GM18519 (cell line): ENCODE results near the gene COL8A2.

Experiments used
- ATAC-seq: cut with Tn5 transposase; IDR thresholded peaks from one replicate; pipeline ENCODE4 v1.9.1; 2021; ENCODE audit warnings: mild to moderate bottlenecking, moderate library complexity; ENCODE audit not compliant: unreplicated experiment, low FRiP score

Gene COL8A2

DNA sequence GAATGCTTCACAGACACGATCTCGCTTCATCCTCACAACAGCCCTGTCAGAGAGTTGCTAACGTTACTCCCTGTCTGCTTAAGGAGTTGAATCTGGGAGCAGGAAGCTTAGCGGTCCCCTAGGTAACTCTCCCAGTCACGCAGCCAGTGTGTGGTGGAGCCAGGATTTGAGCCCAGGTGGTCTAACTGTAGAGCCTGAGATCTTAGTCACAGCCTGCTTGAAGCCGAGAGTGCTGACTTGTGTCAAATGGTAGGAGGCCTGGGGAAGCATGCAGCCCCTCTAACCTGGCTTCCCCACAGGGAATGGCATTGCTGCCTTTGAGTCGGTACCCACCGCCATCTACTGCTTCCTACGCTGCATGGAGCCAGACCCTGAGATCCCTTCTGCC, 32.2 kb downstream of the COL8A2 start:
- ATAC-seq = no peak

DNA sequence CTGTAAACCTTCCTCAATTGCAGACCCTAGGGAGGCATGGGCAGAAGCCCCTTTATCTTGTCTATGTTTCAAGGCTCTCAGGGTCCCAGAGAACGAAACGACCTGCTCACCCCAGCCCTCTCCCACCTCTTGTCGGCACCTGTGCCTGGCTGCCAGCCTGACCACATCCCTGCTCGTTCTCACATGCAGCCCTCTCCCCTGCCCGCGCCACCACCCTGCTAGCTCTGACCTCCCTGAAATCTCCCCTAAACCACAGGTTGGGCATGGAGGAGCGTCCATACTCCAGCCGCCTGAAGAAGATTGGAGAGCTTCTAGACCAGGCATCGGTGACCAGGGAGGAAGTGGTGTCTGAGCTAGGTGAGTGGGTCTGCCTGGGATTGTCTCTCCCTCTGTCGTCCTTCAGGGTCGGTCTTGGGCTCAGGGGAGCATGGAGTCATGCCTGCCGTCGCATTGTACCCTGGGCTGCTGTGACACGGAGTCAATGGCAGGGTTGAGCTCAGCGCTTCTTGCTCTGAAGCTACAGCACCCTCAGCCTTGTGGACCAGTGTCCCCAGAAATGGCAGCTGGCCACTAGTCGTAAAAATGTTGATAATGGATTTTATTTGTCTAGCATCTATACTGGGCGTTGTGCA, 32.7 kb downstream of the COL8A2 start:
- ATAC-seq = no peak

DNA sequence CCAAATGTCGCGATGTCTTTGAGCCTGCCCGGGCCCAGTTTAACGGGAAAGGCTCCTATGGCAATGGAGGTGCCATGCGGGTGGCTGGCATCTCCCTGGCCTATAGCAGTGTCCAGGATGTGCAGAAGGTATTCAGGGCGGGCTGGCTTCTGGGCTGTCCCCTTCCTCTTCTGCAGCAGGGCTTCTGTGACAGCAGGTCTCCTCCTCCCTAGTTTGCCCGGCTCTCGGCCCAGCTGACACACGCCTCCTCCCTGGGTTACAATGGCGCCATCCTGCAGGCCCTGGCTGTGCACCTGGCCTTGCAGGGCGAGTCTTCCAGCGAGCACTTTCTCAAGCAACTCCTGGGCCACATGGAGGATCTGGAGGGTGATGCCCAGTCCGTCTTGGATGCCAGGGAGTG, 33.3 kb downstream of the COL8A2 start:
- ATAC-seq = no peak

DNA sequence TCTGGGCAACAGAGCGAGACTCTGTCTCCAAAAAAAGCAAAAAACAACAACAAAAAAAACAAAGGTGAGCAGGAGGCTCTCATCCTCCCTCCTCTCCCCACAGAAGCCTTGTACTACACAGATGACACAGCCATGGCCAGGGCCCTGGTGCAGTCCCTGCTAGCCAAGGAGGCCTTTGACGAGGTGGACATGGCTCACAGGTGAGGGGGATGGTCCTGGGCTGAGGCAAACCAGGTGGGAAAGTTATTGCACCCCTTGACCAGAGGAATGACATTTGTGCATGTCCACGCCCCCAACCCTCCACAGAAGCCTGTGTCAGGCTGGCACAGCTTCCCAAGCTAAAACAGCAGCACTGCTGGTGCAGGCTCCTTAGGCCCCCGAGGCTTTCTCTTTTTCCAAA, 33.9 kb downstream of the COL8A2 start:
- no peak for ATAC-seq

DNA sequence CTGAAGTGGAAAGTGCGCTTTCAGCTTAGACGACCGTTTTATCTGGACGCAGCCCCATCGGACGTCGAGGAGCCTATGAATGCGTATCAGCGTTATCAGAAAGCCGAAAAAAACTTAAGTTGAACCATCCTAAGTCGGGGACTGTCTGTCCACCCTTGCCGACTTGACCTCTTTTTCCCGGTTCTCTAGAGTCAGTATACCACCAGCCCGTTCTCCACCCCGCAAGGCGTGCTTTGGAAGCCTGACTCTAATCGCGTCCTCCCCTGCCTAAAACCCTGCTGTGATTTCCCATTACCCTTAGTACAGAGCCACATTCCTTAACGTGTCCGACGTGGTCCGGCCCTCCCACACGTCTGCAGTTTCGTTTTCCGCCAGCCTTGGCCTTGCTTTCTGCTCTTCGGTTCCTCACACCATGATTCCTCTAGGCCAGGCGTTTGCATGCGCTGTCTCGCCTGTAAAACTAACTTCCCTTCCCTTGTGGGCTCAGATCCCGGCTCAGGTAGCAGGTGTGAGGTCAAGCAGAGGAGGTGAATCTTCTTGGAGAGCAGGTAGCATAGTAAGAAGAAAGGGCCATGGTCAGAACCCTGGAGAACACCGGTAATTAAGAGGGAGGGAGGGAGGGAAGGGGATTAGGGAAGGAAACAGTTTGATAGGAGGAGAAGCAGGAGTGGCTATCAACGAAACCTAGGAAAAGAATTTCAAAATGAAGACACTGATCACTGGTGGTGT, 35.5 kb downstream of the COL8A2 start:
- no peak for ATAC-seq

DNA sequence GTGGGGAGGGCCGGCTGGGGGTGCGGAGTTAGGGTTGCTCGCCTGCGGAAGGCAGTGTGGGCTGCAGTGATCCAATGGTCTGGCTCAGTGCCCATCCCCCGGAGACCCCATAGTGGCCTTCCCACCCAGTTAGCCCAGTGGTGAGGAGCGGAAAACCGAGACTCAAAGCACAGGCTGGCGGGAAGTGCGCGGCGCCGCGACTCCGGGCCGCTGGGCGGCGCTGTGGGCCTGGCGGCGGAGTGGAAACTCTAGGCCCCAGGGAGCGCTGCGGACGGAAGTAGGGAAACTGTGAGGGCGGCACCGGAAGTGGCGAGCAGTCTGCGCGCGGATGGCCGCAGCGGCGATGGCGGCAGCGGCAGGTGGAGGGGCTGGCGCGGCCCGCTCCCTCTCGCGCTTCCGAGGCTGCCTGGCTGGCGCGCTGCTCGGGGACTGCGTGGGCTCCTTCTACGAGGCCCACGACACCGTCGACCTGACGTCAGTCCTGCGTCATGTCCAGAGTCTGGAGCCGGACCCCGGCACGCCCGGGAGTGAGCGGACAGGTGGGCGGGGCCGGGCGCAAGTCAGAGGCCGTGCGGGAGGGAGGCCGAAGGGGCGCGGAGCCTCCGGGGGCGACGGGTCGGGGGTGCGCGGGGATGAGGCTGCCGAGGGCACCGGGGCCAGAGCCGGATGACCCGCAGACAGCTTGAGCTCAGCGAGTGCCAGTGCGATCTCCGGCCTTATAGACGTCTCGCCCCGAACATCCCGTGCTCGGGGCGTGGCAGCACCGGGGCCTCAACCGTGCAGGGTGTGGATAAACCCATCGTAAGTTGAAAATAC, 36.2 kb downstream of the COL8A2 start, which contains the start of gene ADPRS:
ADPRS (plus strand) TSS at position 316 of the 816 bp plus-strand sequence; CDS start at position 329, 13 bp downstream.
- peak; percentile 64 for ATAC-seq

DNA sequence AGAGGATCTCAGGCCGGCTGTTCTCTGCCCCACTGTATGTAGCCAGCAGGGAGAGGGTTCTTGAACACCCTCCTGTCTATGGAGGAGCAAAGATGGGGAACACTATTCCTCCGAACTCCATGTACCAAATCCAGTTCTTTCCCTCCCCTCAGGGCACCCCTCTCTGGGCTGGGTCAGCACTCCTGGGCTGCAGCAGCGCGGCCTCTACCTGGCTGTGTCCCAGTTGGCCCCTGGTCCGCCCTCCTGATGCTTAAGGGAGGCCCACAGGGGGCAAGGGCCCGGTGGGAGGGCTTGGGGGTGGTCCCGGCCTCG, 36.8 kb downstream of the COL8A2 start:
- ATAC-seq = no peak

DNA sequence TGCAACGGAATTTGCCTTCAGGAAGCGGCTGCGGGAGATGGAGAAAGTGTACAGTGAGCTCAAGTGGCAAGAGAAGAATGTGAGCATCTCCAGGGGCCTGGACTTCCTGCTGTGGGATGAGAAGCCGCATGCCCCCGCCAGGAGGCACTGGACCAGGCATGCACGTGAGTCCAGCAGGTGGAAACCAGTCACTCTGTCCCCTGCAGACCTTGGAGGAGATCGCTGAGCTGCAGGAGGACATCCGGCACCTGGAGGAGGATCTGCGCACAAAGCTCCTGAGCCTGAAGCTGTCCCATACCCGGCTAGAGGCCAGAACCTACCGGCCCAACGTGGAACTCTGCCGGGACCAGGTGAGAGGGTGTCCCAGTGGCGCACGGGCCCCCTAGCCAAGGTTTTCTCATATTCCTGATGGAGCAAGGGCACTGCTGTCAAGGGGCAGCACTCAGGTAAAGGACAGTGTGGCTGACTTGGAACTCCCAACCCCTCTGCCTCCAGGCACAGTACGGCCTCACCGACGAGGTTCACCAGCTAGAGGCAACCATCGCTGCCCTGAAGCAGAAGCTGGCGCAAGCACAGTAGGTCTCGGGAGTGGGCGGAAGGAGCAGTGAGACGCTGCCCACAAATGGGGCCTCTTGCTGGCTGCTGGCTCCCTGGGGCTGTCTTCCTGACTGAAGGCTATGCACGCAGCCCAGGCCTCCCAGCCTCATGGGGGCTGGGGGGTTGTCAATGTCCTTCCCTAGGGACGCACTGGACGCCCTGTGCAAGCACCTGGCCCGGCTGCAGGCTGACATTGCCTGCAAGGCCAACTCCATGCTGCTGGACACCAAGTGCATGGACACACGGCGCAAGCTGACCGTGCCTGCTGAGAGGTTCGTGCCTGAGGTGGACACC, 37.5 kb downstream of the COL8A2 start:
- no peak for ATAC-seq

DNA sequence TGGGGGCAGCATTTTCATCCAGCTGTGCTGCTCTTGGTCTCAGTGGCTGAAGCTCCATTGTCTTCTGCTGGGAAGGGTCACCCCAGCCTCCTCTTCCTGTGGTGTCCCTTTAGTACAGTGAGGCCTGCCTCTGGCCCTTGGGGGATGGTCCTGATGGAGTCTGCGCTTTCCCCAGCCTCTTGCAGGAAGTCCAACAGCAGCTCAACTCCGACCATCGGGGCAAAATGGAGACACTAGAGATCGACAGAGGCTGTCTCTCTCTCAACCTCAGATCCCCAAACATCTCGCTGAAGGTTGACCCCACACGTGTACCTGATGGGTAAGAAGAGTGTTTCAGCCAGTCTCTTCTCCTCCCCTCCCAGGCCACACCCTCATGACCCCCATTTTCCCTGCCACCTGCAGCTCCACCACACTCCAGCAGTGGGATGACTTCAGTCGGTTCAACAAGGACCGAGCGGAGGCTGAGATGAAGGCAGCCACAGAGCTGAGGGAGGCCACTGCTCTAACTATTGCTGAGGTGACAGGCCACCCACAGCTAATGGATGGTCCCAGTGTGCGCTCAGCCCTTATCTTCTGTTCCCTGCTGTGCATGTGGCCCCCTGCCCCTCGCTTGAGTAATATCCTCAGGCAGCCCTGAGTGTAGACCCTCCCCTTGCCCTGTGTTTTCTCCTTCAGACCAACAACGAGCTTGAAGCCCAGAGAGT, 38.3 kb downstream of the COL8A2 start:
- ATAC-seq = no peak

DNA sequence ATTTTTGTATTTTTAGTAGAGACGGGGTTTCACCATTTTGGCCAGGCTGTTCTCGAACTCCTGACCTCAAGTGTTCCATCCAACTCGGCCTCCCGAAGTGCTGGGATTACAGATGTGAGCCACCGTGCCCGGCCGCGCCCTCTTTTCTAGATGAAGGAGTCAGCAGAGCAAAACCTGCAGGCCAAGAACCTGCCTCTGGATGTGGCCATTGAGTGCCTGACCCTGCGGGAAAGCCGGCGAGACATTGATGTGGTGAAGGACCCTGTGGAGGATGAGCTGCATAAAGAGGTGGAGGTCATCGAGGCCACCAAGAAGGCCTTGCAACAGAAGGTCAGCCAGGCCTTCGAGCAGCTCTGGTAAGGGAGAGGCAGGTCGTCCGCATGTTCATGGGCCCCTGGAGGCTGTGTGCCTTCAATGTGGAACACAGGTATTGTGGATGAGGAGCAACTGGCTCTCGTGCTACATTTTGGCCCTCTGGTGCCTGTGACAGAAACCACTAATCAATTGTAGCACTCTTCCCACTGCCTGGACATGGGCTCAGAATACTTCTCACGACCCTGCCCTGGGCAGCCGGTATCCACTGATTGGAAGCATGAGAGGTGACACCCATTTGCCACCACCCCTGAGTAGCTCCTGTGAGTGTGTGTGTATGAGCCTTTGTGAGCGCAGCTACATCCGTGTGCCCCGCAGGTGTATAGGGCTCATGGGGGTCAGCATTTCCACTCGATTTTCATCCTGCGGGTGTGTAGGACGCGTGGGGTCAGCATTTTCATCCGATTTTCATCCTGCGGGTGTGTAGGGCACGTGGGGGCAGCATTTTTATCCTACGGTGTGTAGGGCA, 39.1 kb downstream of the COL8A2 start:
- ATAC-seq = no peak

DNA sequence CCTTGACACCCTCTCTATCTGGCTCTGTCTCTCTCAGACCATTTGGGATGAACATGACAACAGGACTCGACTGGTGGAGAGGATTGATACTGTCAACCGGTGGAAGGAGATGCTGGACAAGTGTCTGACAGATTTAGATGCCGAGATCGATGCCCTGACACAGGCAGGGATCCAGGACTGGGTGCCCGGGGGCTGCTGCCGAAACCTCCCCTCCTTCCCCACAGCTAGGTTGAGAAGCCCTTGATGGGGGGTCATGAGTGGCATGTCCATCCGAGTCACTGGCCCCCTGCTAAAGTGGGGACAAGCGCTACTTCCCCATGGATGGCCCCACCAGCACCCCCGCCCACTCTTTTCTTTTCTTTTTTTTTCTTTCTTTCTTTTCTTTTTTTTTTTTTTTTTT, 39.9 kb downstream of the COL8A2 start:
- ATAC-seq = no peak

DNA sequence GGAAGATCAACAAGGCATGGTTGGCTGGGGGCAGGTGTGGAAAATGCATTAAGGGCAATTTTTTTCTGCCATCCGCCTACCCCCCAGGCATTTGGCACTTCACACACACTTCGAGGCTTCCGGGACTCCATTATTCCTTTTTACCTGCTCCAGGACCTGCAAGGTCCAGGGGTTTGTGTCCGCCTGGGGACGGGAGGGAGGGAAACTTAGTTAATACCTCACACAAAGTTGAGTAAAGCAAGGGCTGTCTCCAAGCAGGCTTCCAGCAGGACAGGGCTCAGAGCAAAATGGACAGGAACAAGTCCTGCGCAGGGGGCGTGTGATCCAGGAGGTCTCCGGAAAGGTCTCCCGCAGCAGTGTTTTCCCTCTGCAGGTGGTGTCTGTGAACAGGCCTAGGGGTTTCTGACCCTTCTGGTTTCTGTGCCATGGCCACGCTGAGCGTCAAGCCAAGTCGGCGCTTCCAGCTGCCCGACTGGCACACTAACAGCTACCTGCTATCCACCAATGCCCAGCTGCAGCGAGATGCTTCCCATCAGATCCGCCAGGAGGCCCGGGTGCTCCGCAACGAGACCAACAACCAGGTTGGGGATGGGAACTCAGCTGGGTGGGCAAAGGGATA, 40.4 kb downstream of the COL8A2 start:
- no peak for ATAC-seq

DNA sequence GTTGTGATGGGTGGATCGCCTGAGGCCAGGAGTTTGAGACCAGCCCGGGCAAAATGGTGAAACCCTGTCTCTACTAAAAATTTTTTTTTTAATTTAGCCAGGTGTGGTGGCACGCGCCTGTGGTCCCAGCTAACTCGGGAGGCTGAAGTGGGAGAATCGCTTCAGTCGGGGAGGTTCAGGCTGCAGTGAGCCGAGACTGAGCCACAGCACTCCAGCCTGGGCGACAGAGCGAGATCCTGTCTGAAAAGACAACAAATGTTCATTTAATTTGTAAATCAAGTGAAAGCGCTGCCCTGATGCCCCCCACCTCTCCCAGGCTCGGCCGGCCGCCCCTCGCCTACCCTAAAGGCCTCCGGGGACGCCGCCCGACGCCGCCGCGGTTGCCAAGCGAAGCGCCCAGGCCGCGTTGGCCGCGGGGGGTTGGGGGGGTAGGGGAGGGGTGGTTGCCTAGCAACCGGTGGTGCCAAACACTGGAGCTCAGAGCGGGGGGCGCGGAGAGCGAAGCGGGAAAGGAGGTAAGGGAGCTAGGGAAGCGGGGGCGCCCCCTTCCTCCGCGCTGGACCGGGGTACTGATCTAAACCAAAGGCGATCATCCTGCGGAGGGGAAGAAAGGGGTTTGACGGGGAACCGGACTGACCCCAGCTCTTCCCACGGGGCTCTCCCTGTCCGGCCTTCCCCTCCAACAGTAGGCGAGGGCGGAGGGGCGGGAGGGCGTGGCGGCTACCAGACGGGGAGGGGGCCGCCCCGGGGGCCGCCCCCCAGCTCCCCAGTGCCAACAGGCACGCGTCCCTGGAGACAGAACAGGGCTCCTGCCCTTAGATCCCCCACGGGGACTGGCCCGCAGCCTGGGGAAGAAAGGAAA, 41.2 kb downstream of the COL8A2 start, which contains the start of gene TEKT2:
TEKT2 (plus strand) TSS at position 460 of the 862 bp plus-strand sequence. CDS start 828 bp downstream, outside the sequence.
- ATAC-seq = no peak

DNA sequence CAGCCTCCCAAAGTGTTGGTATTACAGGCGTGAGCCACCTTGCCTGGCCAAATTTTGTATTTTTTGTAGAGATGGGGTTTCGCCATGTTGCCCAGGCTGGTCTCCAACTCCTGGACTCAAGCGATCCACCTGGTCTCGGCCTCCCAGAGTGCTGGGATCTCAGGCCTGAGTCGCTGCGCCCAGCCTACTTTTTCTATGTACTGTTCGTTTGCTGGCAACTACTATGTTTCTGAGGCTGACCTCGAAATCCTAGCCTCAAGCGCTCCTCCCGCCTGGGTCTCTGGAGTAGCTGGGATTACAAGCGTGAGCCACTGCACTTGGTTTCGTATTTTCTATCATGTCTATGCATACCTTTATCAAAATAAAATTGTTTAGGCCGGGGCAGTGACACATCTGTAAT, 41.8 kb downstream of the COL8A2 start:
- no peak for ATAC-seq

DNA sequence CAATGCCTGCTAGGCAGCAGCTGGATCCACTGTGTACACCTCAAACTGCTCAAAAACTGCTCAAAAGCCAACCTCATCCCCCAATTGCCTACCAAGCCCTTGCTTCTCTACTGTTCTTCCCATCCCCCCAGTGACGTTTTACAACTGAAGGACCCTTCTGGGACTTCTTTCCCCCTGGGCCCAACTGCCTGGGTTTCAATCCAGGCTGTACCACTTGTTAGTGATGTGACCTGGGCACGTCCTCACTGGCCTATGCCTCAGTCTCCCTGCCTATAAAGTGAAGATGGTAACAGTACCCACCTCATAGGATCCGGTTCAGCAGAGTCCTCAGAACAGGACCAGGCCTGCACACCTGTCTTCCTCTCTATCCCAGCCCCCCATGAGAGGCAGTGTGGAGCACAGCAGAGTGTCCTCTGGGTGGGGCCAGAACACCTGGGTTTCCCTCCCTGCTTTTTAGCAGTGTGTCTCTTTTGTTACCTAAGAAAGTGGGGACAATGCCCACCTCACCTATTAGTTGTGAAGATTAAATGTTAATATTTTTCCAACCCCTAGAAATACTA, 43.0 kb downstream of the COL8A2 start:
- ATAC-seq = no peak

DNA sequence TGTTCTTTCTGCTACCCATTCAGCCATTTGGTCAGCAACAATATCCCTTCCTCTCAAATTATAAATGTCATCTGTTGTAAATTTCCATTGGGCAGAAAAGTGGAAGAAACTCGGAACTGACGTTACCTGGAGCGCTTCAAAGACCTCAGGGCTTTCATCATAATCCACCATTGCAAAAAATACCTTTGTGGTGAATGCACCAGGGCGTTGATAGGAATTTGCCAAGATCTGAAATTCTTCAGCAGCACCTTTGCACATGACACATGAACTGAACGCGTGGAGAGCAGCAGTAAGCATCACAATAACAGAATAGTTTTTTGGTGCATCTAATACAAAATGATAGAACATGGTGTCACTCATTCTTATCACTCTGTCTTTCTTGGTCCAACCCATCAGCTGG, 44.2 kb downstream of the COL8A2 start:
- ATAC-seq = no peak

DNA sequence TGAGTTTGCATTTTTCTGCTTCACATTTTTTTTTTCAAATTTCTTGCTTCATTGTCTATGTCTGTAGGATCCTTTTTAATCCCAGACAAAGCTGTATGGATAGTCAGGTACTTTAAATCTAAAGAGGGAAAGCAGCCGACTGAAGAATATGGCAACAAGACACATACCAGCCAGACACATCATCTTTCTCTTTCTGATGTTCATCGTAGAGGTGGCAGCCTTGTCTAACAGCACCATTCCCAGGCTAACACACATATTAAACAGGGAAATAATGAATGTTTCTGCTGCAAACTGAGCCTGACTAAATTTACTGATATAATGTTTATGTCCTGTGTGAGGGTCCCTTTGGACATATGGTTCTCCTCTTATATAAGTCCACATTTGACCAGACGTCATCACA, 44.8 kb downstream of the COL8A2 start:
- no peak for ATAC-seq
